Ovary (tissue), 9 donors: ENCODE measurements around the gene OR2AT4. TPM values are rescaled to one million over a fixed set of nuclear protein-coding genes. Genes with fewer than 3 reads are reported as not detected.

Experiments
- DNase-seq, 5 donors: peaks; one replicate each; pipeline ENCODE4 v3.0.0-alpha.2; 2019 to 2020
- H3K27ac ChIP-seq, 2 donors: fragments of 200-600 bp; one replicate each; pipeline versions ENCODE4 v1.5.1 to v1.8.0; 2019 to 2022
- H3K27me3 ChIP-seq: fragments of 200-600 bp; one replicate; pipeline ENCODE4 v1.8.0; 2022
- H3K36me3 ChIP-seq: fragments of 200-600 bp; sonication (generic); one replicate; pipeline ENCODE4 v1.5.1; 2019
- H3K4me1 ChIP-seq: one replicate; pipeline ENCODE4 v1.8.1; 2013; ENCODE audit warnings: mild to moderate bottlenecking, moderate library complexity; ENCODE audit not compliant: insufficient read depth
- H3K4me3 ChIP-seq: fragments of 200-600 bp; sonication (generic); one replicate; pipeline ENCODE4 v1.5.1; 2017
- H3K9me3 ChIP-seq, 2 donors: fragments of 200-600 bp in 1 of 2; sonication (generic) in 1 of 2; one replicate each; pipeline versions ENCODE4 v1.5.1 to v1.8.1; 2013 to 2019; ENCODE audit warnings: mild to moderate bottlenecking in 1 of 2, moderate library complexity in 1 of 2
- CTCF ChIP-seq, 3 donors: fragments of 450-650 bp in 2 of 3; fragments of 200-600 bp in 1 of 3; IDR thresholded peaks; one replicate each; pipeline versions ENCODE4 v1.5.1 to v1.8.0; 2016 to 2022; ENCODE audit warnings: antibody characterized with exemption in 3 of 3, mild to moderate bottlenecking in 1 of 3
- EP300 ChIP-seq: sonication (generic); formaldehyde crosslinking; IDR thresholded peaks from one replicate; pipeline ENCODE4 v1.6.1; 2017; ENCODE audit warnings: antibody characterized with exemption
- POLR2A ChIP-seq: fragments of 450-650 bp; IDR thresholded peaks from one replicate; pipeline ENCODE4 v1.6.1; 2017; ENCODE audit warnings: antibody characterized with exemption, mild to moderate bottlenecking, moderate library complexity
- WGBS, 3 donors: extraction: QIAGEN DNeasy Blood & Tissue Kit in 1 of 3; methylation state at CpG; one replicate each; pipeline versions ENCODE4 v1.1.5 to v1.1.7; 2013 to 2017; 5-methylcytosine and 5-hydroxymethylcytosine counted together
- intact Hi-C, 4 donors: fragments of 100-400 bp; cut with DNase I; formaldehyde crosslinking; loops; one replicate each; pipeline versions ENCODE4 v1.11.0 to v1.15.1; 2022 to 2023
- polyA plus RNA-seq, 2 donors: library from polyadenylated mRNA; stranded (reverse); fragments of 200-250 nt in 1 of 2; fragments of 350-450 nt in 1 of 2; fragmentation: Illumina TruSeq in 1 of 2; extraction: RNeasy Lipid Tissue Mini Kit (QIAGEN cat#74804) in 1 of 2; gene quantifications; one replicate each; pipeline ENCODE4 v1.2.3, GENCODE V29; 2013 to 2014
- total RNA-seq, 7 donors: library from RNA; depleted of rRNA in 2 of 7; stranded (reverse); fragments of >200 nt in 2 of 7; fragmentation: NEBNext Ultra II Directional in 3 of 7; extraction: Animal tissue kit (Norgen Biotek cat#: 25700) in 3 of 7; gene quantifications; one replicate each; pipeline versions ENCODE4 v1.1.0 to v1.2.4, GENCODE V29; 2016 to 2023
- donor health status: DM: no; HTN: no; CAD: no; lungs with moderate emphysema.
- donor health status: DM: no; HTN: no; CAD: no.
- donor health status: Bipolar disorder and iron deficiency.
- donor health status: DM: yes; HTN: yes; CAD: no.
- donor health status: DM: no; HTN: no; CAD: no.
- donor health status: DM: yes; HTN: yes; CAD: no.

OR2AT4 gene
- total and polyA plus RNA-seq, 9 donors, result 0.02 TPM; not detected in 8

DNA sequence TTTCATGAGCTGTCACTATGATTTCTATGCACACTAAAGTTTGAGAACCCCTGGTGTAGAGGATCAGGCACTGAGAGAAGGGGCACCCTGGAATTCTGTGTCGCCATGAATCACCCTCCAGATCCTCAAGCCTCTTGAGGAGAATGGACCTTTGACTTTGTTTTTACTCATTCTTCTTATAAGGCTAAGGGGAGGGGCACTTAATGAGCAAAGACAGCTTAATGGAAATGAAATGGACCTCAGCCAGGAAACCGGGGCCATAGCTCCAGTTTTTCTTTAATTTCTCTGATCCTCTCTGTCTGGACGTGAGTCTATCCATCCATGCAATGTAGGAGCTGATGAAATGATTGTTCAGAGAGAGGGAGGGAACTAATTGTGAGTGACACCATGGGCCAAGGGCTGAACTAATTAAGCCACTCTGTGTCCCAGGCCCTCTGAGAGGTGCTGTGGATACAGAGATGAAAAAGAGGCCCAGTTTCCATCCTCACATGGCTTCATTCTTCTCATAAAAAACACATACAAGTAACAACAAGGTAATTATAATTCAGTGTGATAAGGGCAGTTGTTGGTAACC is 32.8 kb downstream of the OR2AT4 start:
- WGBS, 3 donors, result 41 to 49% (median 46%) methylated on average over 3 of the region's 3 CpGs
- Histone ChIP-seq H3K36me3 (no peaks in the 10 kb centered on the region), H3K27ac (no peak overlapping the region), H3K9me3 (no peaks in the 10 kb centered on the region), H3K4me1 (no peaks in the 10 kb centered on the region), H3K27me3 (no peaks in the 10 kb centered on the region), H3K4me3 (no peak overlapping the region)
- no peak for DNase-seq
- TF ChIP-seq POLR2A, result no peak
- TF ChIP-seq EP300, result no peak
- TF ChIP-seq CTCF (IDR thresholded peaks at IDR 0.05), result no peak
- intact Hi-C loops, result no loop called here

- no peak for TF ChIP-seq POLR2A
- TF ChIP-seq CTCF (IDR thresholded peaks at IDR 0.05), result no peak
- no peak for TF ChIP-seq EP300
- Histone ChIP-seq H3K27me3 (no peaks in the 10 kb centered on the region), H3K36me3 (no peaks in the 10 kb centered on the region), H3K4me3 (no peak overlapping the region), H3K9me3 (no peaks in the 10 kb centered on the region), H3K4me1 (no peaks in the 10 kb centered on the region), H3K27ac (no peak overlapping the region)
- DNase-seq, result no peak
- intact Hi-C loops, result no loop called here
These were observed 37.4 kb downstream of the OR2AT4 start for GRCh38 chr11:75059299-75059698.

GRCh38 chr11:75056814-75057213 is 39.9 kb downstream of the OR2AT4 start:
- 88 to 90% (median 89%) methylated on average over 3 of the region's 3 CpGs for WGBS, 3 donors
- no peak for TF ChIP-seq CTCF (IDR thresholded peaks at IDR 0.05)
- no peak for TF ChIP-seq EP300
- TF ChIP-seq POLR2A, result no peak
- Histone ChIP-seq H3K4me3 (no peak overlapping the region), H3K4me1 (no peaks in the 10 kb centered on the region), H3K36me3 (no peaks in the 10 kb centered on the region), H3K27ac (no peak overlapping the region), H3K9me3 (no peaks in the 10 kb centered on the region), H3K27me3 (no peaks in the 10 kb centered on the region)
- intact Hi-C loops, result no loop called here
- no peak for DNase-seq

DNA sequence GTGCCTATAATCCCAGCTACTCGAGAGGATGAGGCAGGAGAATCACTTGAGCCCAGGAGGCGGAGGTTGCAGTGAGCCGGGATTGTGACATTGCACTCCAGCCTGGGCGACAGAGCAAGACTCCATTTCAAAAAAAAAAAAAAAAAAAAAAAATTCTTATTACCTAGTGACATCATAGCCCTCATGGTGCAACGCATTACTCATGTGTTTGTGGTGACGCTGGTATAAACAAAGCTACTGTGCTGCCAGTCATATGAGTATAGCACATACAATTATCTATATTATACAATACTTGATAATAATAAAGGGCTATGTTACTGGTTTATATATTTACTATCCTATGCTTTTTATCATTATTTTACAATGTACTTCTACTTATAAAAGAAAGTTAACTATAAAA is 41.2 kb downstream of the OR2AT4 start:
- TF ChIP-seq CTCF (IDR thresholded peaks at IDR 0.05) (no peak), POLR2A (no peak), EP300 (no peak)
- 81 to 95% (median 91%) methylated on average over 6 of the region's 6 CpGs for WGBS, 3 donors
- Histone ChIP-seq H3K4me1 (no peaks in the 10 kb centered on the region), H3K27ac (no peak overlapping the region), H3K36me3 (no peaks in the 10 kb centered on the region), H3K4me3 (no peak overlapping the region), H3K27me3 (no peaks in the 10 kb centered on the region), H3K9me3 (no peaks in the 10 kb centered on the region)
- intact Hi-C loops, result no loop called here
- DNase-seq, result no peak
